ENCODE results near the gene CDH4. TPM values are rescaled to one million over a fixed set of nuclear protein-coding genes. Genes with fewer than 3 reads are reported as not detected.

The CDH4 gene
- total and polyA plus RNA-seq, 2 of the 8 experiments (the other 6 are each of a cell fraction or from before 2014, with no cell fraction given): 4.3 to 7.9 TPM

GRCh38 chr20:61852268-61853072, 600.4 kb downstream of the CDH4 start:
- H2BK5ac ChIP-seq (ENCODE audit: low read depth, low read length): no peak overlapping the region
- no peak overlapping the region for H2BK20ac ChIP-seq (ENCODE audit: low read length)
- H3K4ac ChIP-seq (replicated peaks; ENCODE audit: insufficient read length, low read depth, low read length): no peak overlapping the region
- no peak overlapping the region for H3K9ac ChIP-seq (replicated peaks in 1 of 4; ENCODE audit: extremely low read depth in 1 of 4, low read depth in 3 of 4, low read length in 3 of 4)
- H4K20me1 ChIP-seq (replicated peaks in 1 of 2; ENCODE audit: control insufficient read depth in 1 of 2, insufficient read depth in 2 of 2, low read length in 2 of 2): no peaks in the 10 kb centered on the region
- H3K36me3 ChIP-seq (ENCODE audit: control insufficient read depth in 2 of 4, insufficient read depth in 4 of 4, low read length in 3 of 4): no peaks in the 10 kb centered on the region
- no peak overlapping the region for H3K23ac ChIP-seq (ENCODE audit: insufficient read length)
- no peaks in the 10 kb centered on the region for H3K23me2 ChIP-seq (ENCODE audit: low read depth, low read length)
- no peak overlapping the region for H3K14ac ChIP-seq (ENCODE audit: insufficient read length)
- no peak overlapping the region for H3K4me2 ChIP-seq (ENCODE audit: insufficient read depth in 1 of 2, low read depth in 2 of 2, low read length in 2 of 2)
- no peak overlapping the region for H2AFZ ChIP-seq (ENCODE audit: low read length)
- no peaks in the 10 kb centered on the region for H3K79me2 ChIP-seq (ENCODE audit: control insufficient read depth in 1 of 2, insufficient read depth in 2 of 2, low read length in 2 of 2)
- H4K8ac ChIP-seq (ENCODE audit: extremely low read depth, insufficient read depth, low read length): no peak overlapping the region
- H3K18ac ChIP-seq (ENCODE audit: extremely low read depth, low read length): no peak overlapping the region
- no peak overlapping the region for H2AK5ac ChIP-seq (ENCODE audit: low read depth, low read length)
- FAIRE-seq (no peak), DNase-seq (ENCODE audit: low read depth in 1 of 2, low spot score in 2 of 2) (no peak)
- CTCF ChIA-PET (ENCODE audit: partially characterized antibody): interaction anchor here (1.0 to 1.1 kb wide), 2 partner anchors 9 to 30 kb away, joined by 3 read pairs; no protein-coding TSS in a partner anchor
- POLR2A ChIA-PET (ENCODE audit: partially characterized antibody): interaction anchor here (1.3 kb wide), 1 partner anchor 35 kb away, joined by 3 read pairs; no protein-coding TSS in a partner anchor
- no peak overlapping the region for H2BK120ac ChIP-seq (replicated peaks; ENCODE audit: low read depth, low read length)
- H3K4me3 ChIP-seq (ENCODE audit: extremely low read depth in 1 of 4, insufficient read depth in 2 of 4, low read depth in 3 of 4, low read length in 4 of 4): no peak overlapping the region
- 90% methylated on average over 28 of the region's 29 CpGs; no CpG with 5 or more reads in 1 of the 2 experiments for WGBS, 2 experiments (ENCODE audit: extremely low coverage in 1 of 2, insufficient coverage in 1 of 2, insufficient read length in 1 of 2, insufficient replicate concordance in 2 of 2, low coverage in 1 of 2, low lambda C conversion rate in 2 of 2, missing lambda C conversion rate in 1 of 2)
- H3K9me3 ChIP-seq (ENCODE audit: insufficient read depth in 2 of 2, low read depth in 1 of 2, low read length in 1 of 2): peaks cover 2 to 6% of the 10 kb centered on the region in 2 experiments; a peak in 1 of 4 replicates
- no peaks in the 10 kb centered on the region for H3K79me1 ChIP-seq (ENCODE audit: low read depth, low read length)
- no peak overlapping the region for H4K91ac ChIP-seq (replicated peaks; ENCODE audit: insufficient read length, low read length)
- no peak overlapping the region for H2BK15ac ChIP-seq (ENCODE audit: low read length)
- no peaks in the 10 kb centered on the region for H3K4me1 ChIP-seq (replicated peaks in 1 of 4; ENCODE audit: control insufficient read depth in 3 of 4, insufficient read depth in 4 of 4, low read length in 3 of 4)
- H3K56ac ChIP-seq (replicated peaks; ENCODE audit: insufficient read length, low read depth, low read length): no peak overlapping the region
- TF ChIP-seq JUN (IDR thresholded peaks at IDR 0.05; ENCODE audit: low read depth, low read length) (no peak), JUND (IDR thresholded peaks at IDR 0.05; ENCODE audit: low read length) (no peak)
- H4K5ac ChIP-seq (ENCODE audit: insufficient read length, low read depth, low read length): no peak overlapping the region
- H2BK12ac ChIP-seq (ENCODE audit: low read depth, low read length): no peak overlapping the region
- no peaks in the 10 kb centered on the region; a peak in 1 of 7 replicates for H3K27me3 ChIP-seq (replicated peaks in 1 of 4; ENCODE audit: control insufficient read depth in 3 of 4, extremely low read depth in 1 of 4, insufficient read depth in 3 of 4, low read length in 3 of 4)
- no peak overlapping the region for H3K27ac ChIP-seq (ENCODE audit: low read depth, low read length)

All from H1 (cell line).